Neural progenitor cell (in vitro differentiated cells): ENCODE data around the gene PSMB7. TPM values are rescaled to one million over a fixed set of nuclear protein-coding genes. Genes with fewer than 3 reads are reported as not detected.

Source experiments
- DNase-seq: peaks from one replicate; pipeline ENCODE4 v3.0.0-alpha.2; 2016; ENCODE audit warnings: low spot score
- H2AFZ ChIP-seq: fragments of 200-600 bp; sonication (generic); replicated peaks from 2 replicates; pipeline ENCODE4 v1.6.1; 2016; ENCODE audit warnings: antibody characterized with exemption
- H3F3A ChIP-seq: fragments of 200-600 bp; sonication (generic); 2 replicates; pipeline ENCODE4 v1.6.1; 2016; ENCODE audit warnings: antibody characterized with exemption, low read depth
- H3K27ac ChIP-seq: fragments of 200-600 bp; sonication (generic); 2 replicates; pipeline ENCODE4 v1.5.1; 2016; ENCODE audit warnings: mild to moderate bottlenecking
- H3K27me3 ChIP-seq: fragments of 200-600 bp; sonication (generic); 2 replicates; pipeline ENCODE4 v1.6.1; 2016; ENCODE audit warnings: mild to moderate bottlenecking, moderate library complexity
- H3K36me3 ChIP-seq: fragments of 200-600 bp; sonication (generic); 2 replicates; pipeline ENCODE4 v1.5.1; 2016
- H3K4me1 ChIP-seq: fragments of 200-600 bp; sonication (generic); 2 replicates; pipeline ENCODE4 v1.6.1; 2016; ENCODE audit warnings: mixed run types
- H3K4me2 ChIP-seq: fragments of 200-600 bp; sonication (generic); 2 replicates; pipeline ENCODE4 v1.6.1; 2016
- H3K4me3 ChIP-seq: fragments of 200-600 bp; sonication (generic); 2 replicates; pipeline ENCODE4 v1.5.1; 2016
- H3K79me2 ChIP-seq: fragments of 200-600 bp; sonication (generic); 2 replicates; pipeline ENCODE4 v1.6.1; 2016; ENCODE audit warnings: low read depth
- H3K9ac ChIP-seq: fragments of 200-600 bp; sonication (generic); 2 replicates; pipeline ENCODE4 v1.6.1; 2016
- H3K9me3 ChIP-seq: fragments of 200-600 bp; sonication (generic); 2 replicates; pipeline ENCODE4 v1.5.1; 2016; ENCODE audit warnings: low read depth
- H4K20me1 ChIP-seq: fragments of 200-600 bp; sonication (generic); 2 replicates; pipeline ENCODE4 v1.6.1; 2016; ENCODE audit warnings: low read depth
- H3K27ac Mint-ChIP-seq: 3 replicates; pipeline ENCODE4 v1.8.0; 2021; ENCODE audit warnings: mixed read lengths
- H3K27me3 Mint-ChIP-seq: 2 replicates; pipeline ENCODE4 v1.8.0; 2022; ENCODE audit warnings: low read depth, mild to moderate bottlenecking, inconsistent platforms, moderate library complexity, mixed read lengths; ENCODE audit not compliant: insufficient read depth
- H3K36me3 Mint-ChIP-seq: 3 replicates; pipeline ENCODE4 v1.8.0; 2021; ENCODE audit warnings: mixed read lengths
- H3K4me1 Mint-ChIP-seq: 3 replicates; pipeline ENCODE4 v1.8.0; 2021; ENCODE audit warnings: mixed read lengths
- H3K4me3 Mint-ChIP-seq: 3 replicates; pipeline ENCODE4 v1.8.0; 2021; ENCODE audit warnings: mild to moderate bottlenecking, moderate library complexity, mixed read lengths
- H3K9me3 Mint-ChIP-seq: 3 replicates; pipeline ENCODE4 v1.8.0; 2020; ENCODE audit warnings: mixed read lengths
- EZH2 ChIP-seq: fragments of 200-600 bp; sonication (generic); IDR thresholded peaks from 2 replicates; pipeline ENCODE4 v1.6.1; 2017; ENCODE audit warnings: antibody characterized with exemption, mild to moderate bottlenecking, moderate library complexity
- EZH2phosphoT487 ChIP-seq: fragments of 200-600 bp; sonication (generic); IDR thresholded peaks from 2 replicates; pipeline ENCODE4 v1.6.1; 2017; ENCODE audit warnings: antibody characterized with exemption
- total RNA-seq: library from RNA; depleted of rRNA; stranded (reverse); fragments of >200 nt; gene quantifications from 2 replicates; pipeline ENCODE4 v1.2.3, GENCODE V29; 2015; ENCODE audit warnings: low replicate concordance
- TF ChIP-seq, protein P1 (sequence below): fragments of 200-600 bp; sonication (generic); IDR thresholded peaks from 2 replicates; pipeline ENCODE4 v1.5.1; 2017; ENCODE audit warnings: antibody characterized with exemption, mild to moderate bottlenecking

The PSMB7 gene
- total RNA-seq, 1 donor from 2014 or later: 249 TPM

DNA sequence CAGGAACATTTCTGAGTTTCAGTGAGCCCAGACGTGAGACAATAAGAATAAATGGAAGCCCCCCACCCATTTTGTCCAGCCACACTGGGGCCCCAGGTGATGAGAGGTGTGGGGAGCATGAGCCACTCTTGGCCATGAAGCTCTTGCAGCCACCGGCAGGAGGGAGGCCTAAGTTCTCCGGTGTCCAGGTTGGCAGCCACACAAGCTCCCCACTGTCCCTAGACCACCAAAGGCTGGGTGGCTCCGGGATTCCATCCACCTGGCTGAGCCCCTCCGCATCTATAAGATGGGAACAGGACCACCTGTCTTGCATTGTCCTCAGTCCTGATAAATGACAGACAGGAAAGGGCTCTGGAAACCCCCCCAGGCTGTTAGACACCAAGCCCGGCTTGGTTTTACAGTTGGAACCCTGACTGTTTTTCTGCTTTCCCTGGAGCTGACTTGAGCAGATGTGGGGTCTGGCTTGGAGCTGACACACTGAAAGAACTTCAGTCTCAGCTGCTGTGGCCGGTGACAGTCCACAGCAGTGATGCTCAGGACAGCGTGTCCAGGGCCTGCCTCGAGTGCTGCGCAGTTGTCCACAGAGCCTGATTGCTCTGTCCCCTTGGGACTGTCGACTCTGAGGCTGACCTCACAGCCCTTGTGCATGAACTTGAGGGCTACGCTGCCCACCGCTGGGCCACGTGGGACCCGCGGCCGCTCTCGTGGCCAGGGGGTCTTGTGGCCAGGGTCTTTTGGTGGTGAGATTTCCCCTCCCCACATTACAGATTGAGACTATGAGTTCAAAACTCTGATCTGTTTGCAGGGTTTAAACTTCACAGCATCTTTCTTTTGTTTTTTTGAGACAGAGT lies 74.8 kb downstream of the PSMB7 start:
- Histone ChIP-seq H3K36me3 (no peaks in the 10 kb centered on the region), H3K27ac (no peak overlapping the region), H3K4me1 (peaks cover 21% of the 10 kb centered on the region), H3F3A (peaks cover 15% of the 10 kb centered on the region), H3K9me3 (no peaks in the 10 kb centered on the region), H3K27me3 (no peaks in the 10 kb centered on the region), H3K4me2 (no peak overlapping the region), H3K79me2 (no peaks in the 10 kb centered on the region), H3K4me3 (no peak overlapping the region), H4K20me1 (peaks cover 38% of the 10 kb centered on the region), H2AFZ (no peak overlapping the region), H3K9ac (no peak overlapping the region)
- Mint-ChIP-seq H3K4me3 (no peak overlapping the region), H3K4me1 (peaks cover 31% of the 10 kb centered on the region), H3K27me3 (peaks cover 5% of the 10 kb centered on the region), H3K9me3 (peaks cover 8% of the 10 kb centered on the region), H3K36me3 (peaks cover 15% of the 10 kb centered on the region), H3K27ac (no peak overlapping the region)
- TF ChIP-seq EZH2phosphoT487 (no peak), EZH2 (no peak)
- TF ChIP-seq, protein P1, sequence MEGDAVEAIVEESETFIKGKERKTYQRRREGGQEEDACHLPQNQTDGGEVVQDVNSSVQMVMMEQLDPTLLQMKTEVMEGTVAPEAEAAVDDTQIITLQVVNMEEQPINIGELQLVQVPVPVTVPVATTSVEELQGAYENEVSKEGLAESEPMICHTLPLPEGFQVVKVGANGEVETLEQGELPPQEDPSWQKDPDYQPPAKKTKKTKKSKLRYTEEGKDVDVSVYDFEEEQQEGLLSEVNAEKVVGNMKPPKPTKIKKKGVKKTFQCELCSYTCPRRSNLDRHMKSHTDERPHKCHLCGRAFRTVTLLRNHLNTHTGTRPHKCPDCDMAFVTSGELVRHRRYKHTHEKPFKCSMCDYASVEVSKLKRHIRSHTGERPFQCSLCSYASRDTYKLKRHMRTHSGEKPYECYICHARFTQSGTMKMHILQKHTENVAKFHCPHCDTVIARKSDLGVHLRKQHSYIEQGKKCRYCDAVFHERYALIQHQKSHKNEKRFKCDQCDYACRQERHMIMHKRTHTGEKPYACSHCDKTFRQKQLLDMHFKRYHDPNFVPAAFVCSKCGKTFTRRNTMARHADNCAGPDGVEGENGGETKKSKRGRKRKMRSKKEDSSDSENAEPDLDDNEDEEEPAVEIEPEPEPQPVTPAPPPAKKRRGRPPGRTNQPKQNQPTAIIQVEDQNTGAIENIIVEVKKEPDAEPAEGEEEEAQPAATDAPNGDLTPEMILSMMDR: no peak
- no peak for DNase-seq

DNA sequence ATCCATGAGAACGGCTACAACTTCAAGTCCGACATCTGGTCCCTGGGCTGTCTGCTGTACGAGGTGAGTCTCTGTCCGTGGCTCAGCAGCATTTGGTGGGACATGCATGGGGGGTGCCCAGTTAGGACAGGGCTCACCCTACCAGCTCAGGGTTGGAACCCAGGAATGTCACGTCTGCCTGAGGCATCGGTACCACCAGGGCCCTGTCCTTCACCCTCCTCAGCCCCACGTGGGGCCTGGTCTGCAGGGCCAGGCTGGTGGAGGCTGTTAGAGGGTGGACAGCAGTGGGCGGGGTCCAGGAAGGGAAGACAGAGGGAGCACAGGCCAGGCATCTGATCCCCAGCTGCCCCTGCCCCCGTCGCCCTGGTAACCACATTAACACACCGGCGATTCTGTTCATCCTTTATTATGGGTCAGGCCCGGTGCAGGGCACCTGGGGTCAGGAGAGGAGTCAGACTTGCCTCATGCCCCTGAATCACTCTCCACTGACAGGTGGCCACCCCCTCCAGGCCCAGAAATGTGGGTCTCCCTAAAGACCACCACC lies 75.6 kb downstream of the PSMB7 start:
- no peak for TF ChIP-seq EZH2phosphoT487
- TF ChIP-seq, protein P1: no peak
- no peak for TF ChIP-seq EZH2
- Histone ChIP-seq H3K4me3 (no peak overlapping the region), H3K79me2 (no peaks in the 10 kb centered on the region), H3F3A (peaks cover 15% of the 10 kb centered on the region), H2AFZ (no peak overlapping the region), H3K27me3 (no peaks in the 10 kb centered on the region), H3K4me1 (peaks cover 21% of the 10 kb centered on the region), H3K27ac (no peak overlapping the region), H3K4me2 (no peak overlapping the region), H3K9ac (no peak overlapping the region), H3K36me3 (no peaks in the 10 kb centered on the region), H3K9me3 (no peaks in the 10 kb centered on the region), H4K20me1 (peaks cover 34% of the 10 kb centered on the region)
- Mint-ChIP-seq H3K27me3 (peaks cover 5% of the 10 kb centered on the region), H3K36me3 (peaks cover 15% of the 10 kb centered on the region), H3K27ac (no peak overlapping the region), H3K9me3 (peaks cover 8% of the 10 kb centered on the region), H3K4me3 (no peak overlapping the region), H3K4me1 (peaks cover 29% of the 10 kb centered on the region)
- DNase-seq: peak; percentile 52

DNA sequence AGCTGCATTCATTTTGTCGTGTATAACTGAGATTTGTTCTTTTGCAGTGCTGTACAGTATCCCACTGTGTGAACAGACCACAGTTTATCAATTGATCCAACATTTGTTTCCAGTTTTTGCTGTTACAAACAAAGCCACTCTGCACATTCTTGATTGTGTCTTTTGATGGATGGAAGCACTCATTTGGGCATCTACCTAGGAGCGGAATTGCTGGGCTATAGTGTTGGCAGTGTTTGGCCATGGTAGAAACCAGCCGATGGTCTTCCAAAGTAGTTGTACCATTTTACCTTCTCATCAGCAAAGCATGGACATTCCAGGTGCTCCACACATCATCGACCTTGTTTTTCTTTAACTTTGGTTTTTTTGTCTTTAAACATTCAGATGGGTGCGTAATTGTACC lies 77.7 kb downstream of the PSMB7 start:
- Histone ChIP-seq H3F3A (peaks cover 4% of the 10 kb centered on the region), H3K4me3 (no peak overlapping the region), H3K79me2 (no peaks in the 10 kb centered on the region), H3K4me2 (no peak overlapping the region), H3K4me1 (peaks cover 14% of the 10 kb centered on the region), H4K20me1 (peaks cover 25% of the 10 kb centered on the region), H3K9me3 (no peaks in the 10 kb centered on the region), H2AFZ (no peak overlapping the region), H3K36me3 (no peaks in the 10 kb centered on the region), H3K9ac (no peak overlapping the region), H3K27me3 (no peaks in the 10 kb centered on the region), H3K27ac (no peak overlapping the region)
- Mint-ChIP-seq H3K36me3 (peaks cover 18% of the 10 kb centered on the region), H3K9me3 (peaks cover 8% of the 10 kb centered on the region), H3K4me1 (peaks cover 21% of the 10 kb centered on the region), H3K4me3 (no peak overlapping the region), H3K27ac (no peak overlapping the region), H3K27me3 (peaks cover 5% of the 10 kb centered on the region)
- TF ChIP-seq, protein P1: no peak
- TF ChIP-seq EZH2 (no peak), EZH2phosphoT487 (no peak)
- no peak for DNase-seq
